GM12878 (cell line): ENCODE data around the gene FKBP1B. TPM values are rescaled to one million over a fixed set of nuclear protein-coding genes. Genes with fewer than 3 reads are reported as not detected.

Experiments
- polyA plus RNA-seq, 11 experiments: library from polyadenylated mRNA; depleted of rRNA in 4 of 11; unstranded in 6 of 11; stranded (reverse) in 5 of 11; fragments of >200 nt; fragmentation: Nextera tagmentation in 4 of 11; fragmentation: Illumina TruSeq in 1 of 11; extraction: Ambion mirVana in 4 of 11; extraction: Trizol in 1 of 11; gene quantifications; 1 replicate in 1 of 11; 2 replicates in 10 of 11; pipeline versions ENCODE4 v1.2.1 to v1.2.3, GENCODE V29; 2011 to 2016; ENCODE audit warnings: inconsistent platforms in 2 of 11, missing spikeins in 2 of 11, low read depth in 1 of 11
- small RNA-seq: library from RNA; depleted of rRNA; stranded (forward); fragments of <200 nt; gene quantifications from one replicate; pipeline ENCODE3, GENCODE V24; 2014
- total RNA-seq, 4 experiments: library from RNA; depleted of rRNA in 3 of 4; stranded (reverse); fragments of >200 nt in 3 of 4; fragmentation: Illumina TruSeq in 1 of 4; extraction: Trizol in 1 of 4; gene quantifications; 2 replicates each; pipeline versions ENCODE4 v1.2.1 to v1.2.3, GENCODE V29; 2013 to 2021

FKBP1B gene
- total and polyA plus RNA-seq, 10 of the 15 experiments (the other 5 are each of a cell fraction or from before 2014, with no cell fraction given): 0.18 to 0.53 (median 0.24) TPM

Small RNAs within 50 kb of the gene (small RNA-seq; reads per million reads assigned to genes)
- not detected for gene RNU6-370P

Other genes with a start within 250 kb of the FKBP1B start
Only the 7 nearest of the 9 such genes appear.
- 13.4 and 15.7 TPM in 2 replicates for gene UBXN2A, start 109.3 kb upstream of the FKBP1B start, total RNA-seq (2014; rRNA removed)
- gene UBXN2A, start 109.3 kb upstream of the FKBP1B start, total RNA-seq (2014; rRNA removed; fragmentation: Illumina TruSeq; extraction: Trizol): 16.6 and 16.8 TPM in 2 replicates
- 14.0 and 15.8 TPM in 2 replicates for gene UBXN2A, start 109.3 kb upstream of the FKBP1B start, total RNA-seq (2021)
- gene UBXN2A, start 109.3 kb upstream of the FKBP1B start, polyA plus RNA-seq (2011; rRNA removed): 11.8 and 19.2 TPM in 2 replicates
- gene UBXN2A, start 109.3 kb upstream of the FKBP1B start, polyA plus RNA-seq (2014; fragmentation: Illumina TruSeq; extraction: Trizol): 17.6 and 19.0 TPM in 2 replicates
- 1 to 10 TPM; 3.7 to 7.2 TPM for gene UBXN2A, start 109.3 kb upstream of the FKBP1B start, polyA plus RNA-seq (2014; fragmentation: Nextera tagmentation; extraction: Ambion mirVana)
- gene UBXN2A, start 109.3 kb upstream of the FKBP1B start, polyA plus RNA-seq (2014; rRNA removed): 10.8 and 10.9 TPM in 2 replicates
- 10 to 100 TPM; 19.2 to 23.5 TPM for gene UBXN2A, start 109.3 kb upstream of the FKBP1B start, polyA plus RNA-seq (2016; fragmentation: Nextera tagmentation; extraction: Ambion mirVana)
- gene MFSD2B, start 39.7 kb upstream of the FKBP1B start, total RNA-seq (2014; rRNA removed): 0.11 TPM in 1 of 2 replicates, not detected in the other
- gene MFSD2B, start 39.7 kb upstream of the FKBP1B start, total RNA-seq (2014; rRNA removed; fragmentation: Illumina TruSeq; extraction: Trizol): 0.09 TPM in 1 of 2 replicates, not detected in the other
- gene MFSD2B, start 39.7 kb upstream of the FKBP1B start, total RNA-seq (2021): 0.19 and 0.28 TPM in 2 replicates
- gene MFSD2B, start 39.7 kb upstream of the FKBP1B start, polyA plus RNA-seq (2011; rRNA removed): 0.08 TPM in 1 of 2 replicates, not detected in the other
- gene MFSD2B, start 39.7 kb upstream of the FKBP1B start, polyA plus RNA-seq (2014; fragmentation: Illumina TruSeq; extraction: Trizol): 0.07 TPM in 1 of 2 replicates, not detected in the other
- not detected for gene MFSD2B, start 39.7 kb upstream of the FKBP1B start, polyA plus RNA-seq (2014; fragmentation: Nextera tagmentation; extraction: Ambion mirVana)
- gene MFSD2B, start 39.7 kb upstream of the FKBP1B start, polyA plus RNA-seq (2014; rRNA removed): 0.27 TPM in 1 of 2 replicates, not detected in the other
- gene MFSD2B, start 39.7 kb upstream of the FKBP1B start, polyA plus RNA-seq (2016; fragmentation: Nextera tagmentation; extraction: Ambion mirVana): under 1 TPM; 0.21 to 0.51 TPM
- gene WDCP, start 2.4 kb upstream of the FKBP1B start, total RNA-seq (2014; rRNA removed): 13.8 and 14.6 TPM in 2 replicates
- gene WDCP, start 2.4 kb upstream of the FKBP1B start, total RNA-seq (2014; rRNA removed; fragmentation: Illumina TruSeq; extraction: Trizol): 14.2 and 14.3 TPM in 2 replicates
- 20.6 and 21.3 TPM in 2 replicates for gene WDCP, start 2.4 kb upstream of the FKBP1B start, total RNA-seq (2021)
- gene WDCP, start 2.4 kb upstream of the FKBP1B start, polyA plus RNA-seq (2011; rRNA removed): 19.6 and 19.9 TPM in 2 replicates
- 15.0 and 16.5 TPM in 2 replicates for gene WDCP, start 2.4 kb upstream of the FKBP1B start, polyA plus RNA-seq (2014; fragmentation: Illumina TruSeq; extraction: Trizol)
- 1 to 10 TPM; 5.5 to 6.1 TPM for gene WDCP, start 2.4 kb upstream of the FKBP1B start, polyA plus RNA-seq (2014; fragmentation: Nextera tagmentation; extraction: Ambion mirVana)
- gene WDCP, start 2.4 kb upstream of the FKBP1B start, polyA plus RNA-seq (2014; rRNA removed): 8.9 and 10.5 TPM in 2 replicates
- 10 to 100 TPM; 12.1 to 12.5 TPM for gene WDCP, start 2.4 kb upstream of the FKBP1B start, polyA plus RNA-seq (2016; fragmentation: Nextera tagmentation; extraction: Ambion mirVana)
- 157 and 185 TPM in 2 replicates for gene SF3B6, start 26.6 kb downstream of the FKBP1B start, total RNA-seq (2014; rRNA removed)
- gene SF3B6, start 26.6 kb downstream of the FKBP1B start, total RNA-seq (2014; rRNA removed; fragmentation: Illumina TruSeq; extraction: Trizol): 246 and 250 TPM in 2 replicates
- 117 and 118 TPM in 2 replicates for gene SF3B6, start 26.6 kb downstream of the FKBP1B start, total RNA-seq (2021)
- 248 and 325 TPM in 2 replicates for gene SF3B6, start 26.6 kb downstream of the FKBP1B start, polyA plus RNA-seq (2011; rRNA removed)
- gene SF3B6, start 26.6 kb downstream of the FKBP1B start, polyA plus RNA-seq (2014; fragmentation: Illumina TruSeq; extraction: Trizol): 258 and 323 TPM in 2 replicates
- gene SF3B6, start 26.6 kb downstream of the FKBP1B start, polyA plus RNA-seq (2014; fragmentation: Nextera tagmentation; extraction: Ambion mirVana): 100 to 1,000 TPM; 538 to 584 TPM
- gene SF3B6, start 26.6 kb downstream of the FKBP1B start, polyA plus RNA-seq (2014; rRNA removed): 226 and 283 TPM in 2 replicates
- gene SF3B6, start 26.6 kb downstream of the FKBP1B start, polyA plus RNA-seq (2016; fragmentation: Nextera tagmentation; extraction: Ambion mirVana): 100 to 1,000 TPM; 372 to 415 TPM
- gene TP53I3, start 35.1 kb downstream of the FKBP1B start, total RNA-seq (2014; rRNA removed): 12.2 and 13.0 TPM in 2 replicates
- 10.0 and 12.3 TPM in 2 replicates for gene TP53I3, start 35.1 kb downstream of the FKBP1B start, total RNA-seq (2014; rRNA removed; fragmentation: Illumina TruSeq; extraction: Trizol)
- gene TP53I3, start 35.1 kb downstream of the FKBP1B start, total RNA-seq (2021): 10.9 and 11.4 TPM in 2 replicates
- 5.2 and 6.2 TPM in 2 replicates for gene TP53I3, start 35.1 kb downstream of the FKBP1B start, polyA plus RNA-seq (2011; rRNA removed)
- gene TP53I3, start 35.1 kb downstream of the FKBP1B start, polyA plus RNA-seq (2014; fragmentation: Illumina TruSeq; extraction: Trizol): 4.7 and 6.5 TPM in 2 replicates
- 1 to 10 TPM; 1.4 to 2.6 TPM for gene TP53I3, start 35.1 kb downstream of the FKBP1B start, polyA plus RNA-seq (2014; fragmentation: Nextera tagmentation; extraction: Ambion mirVana)
- 15.8 and 16.2 TPM in 2 replicates for gene TP53I3, start 35.1 kb downstream of the FKBP1B start, polyA plus RNA-seq (2014; rRNA removed)
- 10 to 100 TPM; 47.6 to 57.4 TPM for gene TP53I3, start 35.1 kb downstream of the FKBP1B start, polyA plus RNA-seq (2016; fragmentation: Nextera tagmentation; extraction: Ambion mirVana)
- gene PFN4, start 73.6 kb downstream of the FKBP1B start, total RNA-seq (2014; rRNA removed): 0.93 and 1.0 TPM in 2 replicates
- gene PFN4, start 73.6 kb downstream of the FKBP1B start, total RNA-seq (2014; rRNA removed; fragmentation: Illumina TruSeq; extraction: Trizol): 1.3 and 1.6 TPM in 2 replicates
- 0.98 and 1.4 TPM in 2 replicates for gene PFN4, start 73.6 kb downstream of the FKBP1B start, total RNA-seq (2021)
- 0.12 and 0.29 TPM in 2 replicates for gene PFN4, start 73.6 kb downstream of the FKBP1B start, polyA plus RNA-seq (2011; rRNA removed)
- gene PFN4, start 73.6 kb downstream of the FKBP1B start, polyA plus RNA-seq (2014; fragmentation: Illumina TruSeq; extraction: Trizol): 0.93 and 1.9 TPM in 2 replicates
- gene PFN4, start 73.6 kb downstream of the FKBP1B start, polyA plus RNA-seq (2014; fragmentation: Nextera tagmentation; extraction: Ambion mirVana): under 1 TPM; 0.14 to 0.38 TPM
- gene PFN4, start 73.6 kb downstream of the FKBP1B start, polyA plus RNA-seq (2014; rRNA removed): 0.99 and 2.3 TPM in 2 replicates
- gene PFN4, start 73.6 kb downstream of the FKBP1B start, polyA plus RNA-seq (2016; fragmentation: Nextera tagmentation; extraction: Ambion mirVana): 1 to 10 TPM; 2.1 TPM
- gene FAM228B, start 73.7 kb downstream of the FKBP1B start, total RNA-seq (2014; rRNA removed): 7.7 and 8.2 TPM in 2 replicates
- gene FAM228B, start 73.7 kb downstream of the FKBP1B start, total RNA-seq (2014; rRNA removed; fragmentation: Illumina TruSeq; extraction: Trizol): 7.2 and 10.8 TPM in 2 replicates
- 8.8 TPM in 2 replicates for gene FAM228B, start 73.7 kb downstream of the FKBP1B start, total RNA-seq (2021)
- 3.9 and 6.9 TPM in 2 replicates for gene FAM228B, start 73.7 kb downstream of the FKBP1B start, polyA plus RNA-seq (2011; rRNA removed)
- 5.5 and 10.3 TPM in 2 replicates for gene FAM228B, start 73.7 kb downstream of the FKBP1B start, polyA plus RNA-seq (2014; fragmentation: Illumina TruSeq; extraction: Trizol)
- gene FAM228B, start 73.7 kb downstream of the FKBP1B start, polyA plus RNA-seq (2014; fragmentation: Nextera tagmentation; extraction: Ambion mirVana): 1 to 10 TPM; 5.1 to 5.8 TPM
- 4.2 and 6.4 TPM in 2 replicates for gene FAM228B, start 73.7 kb downstream of the FKBP1B start, polyA plus RNA-seq (2014; rRNA removed)
- gene FAM228B, start 73.7 kb downstream of the FKBP1B start, polyA plus RNA-seq (2016; fragmentation: Nextera tagmentation; extraction: Ambion mirVana): 10 to 100 TPM in 1 of 2 experiments, 1 to 10 TPM in 1; 7.8 to 11.0 TPM